Renal cortical epithelial cell (primary cell): ENCODE data around the gene CTNNA3. TPM values are rescaled to one million over a fixed set of nuclear protein-coding genes. Genes with fewer than 3 reads are reported as not detected.

Source experiments
- DNase-seq: peaks from one replicate; pipeline ENCODE4 v3.0.0-alpha.2; 2011; ENCODE audit warnings: low read depth
- total RNA-seq: library from RNA; depleted of rRNA; stranded (reverse); fragments of >200 nt; gene quantifications from 2 replicates; pipeline ENCODE4 v1.2.3, GENCODE V29; 2014

CTNNA3 gene
- total RNA-seq, 1 donor from 2014 or later, result under 0.01 TPM

DNA sequence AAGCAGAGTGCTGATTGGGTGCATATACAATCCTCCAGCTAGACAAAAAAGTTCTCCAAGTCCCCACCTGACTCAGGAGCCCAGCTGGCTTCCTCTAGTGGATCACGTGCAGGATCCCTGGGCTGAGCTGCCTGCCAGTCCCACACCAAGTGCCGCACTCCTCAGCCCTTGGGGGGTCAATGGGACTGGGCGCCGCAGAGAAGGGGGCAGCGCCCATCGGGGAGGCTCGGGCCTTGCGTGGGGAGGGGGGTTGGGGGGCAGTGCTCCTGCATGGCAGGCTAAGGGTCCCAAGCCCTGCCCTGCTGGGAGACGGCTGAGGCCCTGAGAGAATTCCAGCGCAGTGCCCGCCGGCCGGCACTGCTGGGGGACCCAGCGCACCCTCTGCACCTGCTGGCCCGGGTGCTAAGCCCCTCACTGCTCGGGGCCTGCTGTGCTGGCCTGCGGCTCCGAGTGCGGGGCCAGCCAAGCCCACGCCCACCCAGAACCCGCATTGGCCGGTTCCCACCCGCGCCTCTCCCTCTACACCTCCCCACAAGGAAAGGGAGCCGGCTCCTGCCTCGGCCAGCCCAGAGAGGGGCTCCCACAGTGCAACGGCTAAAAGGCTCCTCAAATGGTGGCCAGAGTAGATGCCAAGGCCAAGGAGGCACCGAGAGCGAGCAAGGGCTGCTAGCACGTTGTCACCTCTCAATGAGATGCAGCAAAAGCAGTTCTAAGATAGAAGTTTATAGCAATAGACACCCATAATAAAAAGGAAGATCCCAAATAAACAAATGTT lies 1044.5 kb downstream of the CTNNA3 start:
- no peak for DNase-seq

DNA sequence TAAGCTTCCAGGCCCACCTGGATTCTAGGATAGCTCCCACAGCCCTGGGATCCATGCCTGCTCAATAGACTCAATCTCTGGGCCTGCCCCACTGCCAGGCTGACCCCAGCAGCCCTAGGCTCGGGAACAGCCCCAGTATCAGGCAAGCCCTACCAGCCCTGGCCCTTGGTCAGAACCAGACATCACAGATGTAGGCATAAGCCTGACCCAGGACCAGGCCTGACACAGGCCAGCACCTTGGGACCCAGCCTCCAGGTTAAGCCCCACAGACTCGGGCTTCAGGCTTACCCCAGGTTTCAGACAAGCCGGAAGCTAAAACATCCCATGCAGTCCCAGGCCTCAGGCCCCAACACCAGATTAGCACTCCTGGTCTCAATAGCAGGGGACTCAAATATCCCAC lies 1046.4 kb downstream of the CTNNA3 start:
- DNase-seq, result no peak

DNA sequence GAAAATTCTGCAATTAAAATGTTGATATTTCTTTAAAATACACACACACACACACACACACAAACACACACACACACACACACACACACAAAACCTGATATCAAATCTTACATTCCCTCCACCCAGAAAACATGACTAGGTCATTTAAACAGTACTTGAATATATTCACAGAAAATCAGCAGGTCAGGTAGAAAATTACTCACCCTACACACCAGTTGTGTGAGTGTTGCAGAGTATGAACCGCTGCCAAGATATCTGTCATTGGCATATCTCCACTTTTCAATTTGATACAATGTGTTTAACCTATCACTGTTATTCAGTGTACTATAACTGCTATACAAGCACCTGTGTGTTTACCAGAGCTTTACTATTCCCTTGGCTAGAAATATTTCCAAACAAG lies 1053.8 kb downstream of the CTNNA3 start:
- no peak for DNase-seq

DNA sequence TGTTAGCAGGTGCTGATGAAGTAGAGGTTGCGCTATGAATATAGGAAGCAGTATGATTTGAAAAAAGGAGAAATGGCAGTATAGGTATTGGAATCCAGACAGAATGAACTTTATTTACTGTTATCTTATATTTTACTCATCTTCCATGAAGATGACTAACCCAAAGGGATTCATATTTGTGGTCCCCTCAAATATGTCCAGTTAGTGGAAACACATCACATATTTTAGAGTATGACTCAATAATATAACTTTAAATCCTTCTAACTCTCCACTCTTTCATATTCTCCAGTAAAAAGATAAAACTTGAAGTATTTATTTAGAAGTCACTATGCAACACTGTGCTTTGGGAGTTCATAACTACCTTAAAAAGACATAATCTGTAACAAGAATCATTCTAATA lies 1056.6 kb downstream of the CTNNA3 start:
- no peak for DNase-seq

DNA sequence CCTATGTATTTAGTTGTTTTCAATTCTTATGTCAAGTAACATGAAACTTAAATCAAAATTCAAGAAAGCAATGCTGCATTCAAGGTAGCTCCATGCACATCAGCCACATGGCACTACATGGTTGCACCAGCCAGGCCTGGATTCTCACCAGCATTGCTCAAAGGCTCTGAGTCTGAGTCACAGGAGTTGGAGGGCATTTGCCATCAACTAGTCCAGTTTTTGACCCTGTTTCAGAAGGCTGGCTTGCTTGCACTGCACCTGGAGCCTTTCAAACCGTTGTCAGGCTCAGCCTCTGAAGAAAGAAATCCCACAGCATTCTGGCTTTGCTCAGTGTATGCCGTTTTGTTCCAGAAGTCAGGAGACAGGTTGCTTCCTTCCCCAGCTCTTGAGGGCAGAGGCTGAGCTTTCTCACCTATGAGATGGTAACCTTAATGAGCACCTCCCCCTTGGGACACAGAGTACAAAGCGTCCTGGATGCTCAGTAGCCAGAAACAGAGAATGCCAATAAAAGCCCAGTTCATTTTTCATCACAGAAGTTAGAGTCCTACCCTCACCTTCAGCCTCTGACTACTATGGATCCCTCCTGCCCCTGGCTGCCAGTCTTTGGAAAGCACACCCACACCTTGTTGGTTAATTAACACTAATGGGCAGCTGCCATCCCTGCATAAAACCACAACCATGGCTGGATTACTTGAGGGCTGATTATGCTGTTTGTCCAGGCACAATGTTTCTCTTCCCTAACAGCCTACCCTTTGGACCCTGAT lies 1058.5 kb downstream of the CTNNA3 start:
- peak; percentile 30 for DNase-seq

DNA sequence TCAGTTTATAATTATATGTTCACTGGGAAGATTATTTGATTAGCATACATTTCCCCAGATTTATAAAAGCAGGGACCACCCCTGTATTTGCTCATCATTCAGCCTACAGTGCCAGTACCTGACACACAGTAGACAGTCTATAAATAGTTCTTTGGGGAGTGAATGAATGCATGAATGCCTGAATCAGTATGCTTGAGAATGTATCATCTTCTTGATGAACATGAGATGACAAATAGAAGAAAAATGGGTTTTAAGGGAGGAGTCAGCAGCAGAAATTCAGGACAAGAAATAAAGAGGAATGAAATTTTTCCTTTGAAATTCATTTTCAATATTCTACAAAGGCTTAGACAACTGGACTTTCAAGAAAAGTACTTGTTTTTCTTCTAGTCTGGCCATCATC lies 1066.0 kb downstream of the CTNNA3 start:
- DNase-seq, result no peak

DNA sequence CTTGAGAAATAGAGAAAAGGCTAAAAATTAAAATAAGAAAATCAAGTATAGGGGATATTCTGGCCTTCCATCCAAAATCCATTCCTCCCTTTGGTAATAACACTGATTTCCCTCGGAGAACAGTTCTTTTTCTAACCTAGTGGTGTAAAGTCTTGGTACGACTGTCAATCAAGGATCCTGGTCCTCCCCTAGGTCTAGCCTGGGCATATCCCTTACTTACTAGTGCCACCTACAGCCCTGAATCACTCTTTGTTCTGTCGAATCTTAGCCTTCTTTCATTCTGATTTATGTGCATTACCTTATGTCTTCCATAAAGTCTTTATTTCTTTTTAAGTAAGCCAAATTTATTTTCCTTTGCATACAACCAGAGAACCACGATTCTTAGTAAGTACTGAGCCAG lies 1068.8 kb downstream of the CTNNA3 start:
- no peak for DNase-seq

DNA sequence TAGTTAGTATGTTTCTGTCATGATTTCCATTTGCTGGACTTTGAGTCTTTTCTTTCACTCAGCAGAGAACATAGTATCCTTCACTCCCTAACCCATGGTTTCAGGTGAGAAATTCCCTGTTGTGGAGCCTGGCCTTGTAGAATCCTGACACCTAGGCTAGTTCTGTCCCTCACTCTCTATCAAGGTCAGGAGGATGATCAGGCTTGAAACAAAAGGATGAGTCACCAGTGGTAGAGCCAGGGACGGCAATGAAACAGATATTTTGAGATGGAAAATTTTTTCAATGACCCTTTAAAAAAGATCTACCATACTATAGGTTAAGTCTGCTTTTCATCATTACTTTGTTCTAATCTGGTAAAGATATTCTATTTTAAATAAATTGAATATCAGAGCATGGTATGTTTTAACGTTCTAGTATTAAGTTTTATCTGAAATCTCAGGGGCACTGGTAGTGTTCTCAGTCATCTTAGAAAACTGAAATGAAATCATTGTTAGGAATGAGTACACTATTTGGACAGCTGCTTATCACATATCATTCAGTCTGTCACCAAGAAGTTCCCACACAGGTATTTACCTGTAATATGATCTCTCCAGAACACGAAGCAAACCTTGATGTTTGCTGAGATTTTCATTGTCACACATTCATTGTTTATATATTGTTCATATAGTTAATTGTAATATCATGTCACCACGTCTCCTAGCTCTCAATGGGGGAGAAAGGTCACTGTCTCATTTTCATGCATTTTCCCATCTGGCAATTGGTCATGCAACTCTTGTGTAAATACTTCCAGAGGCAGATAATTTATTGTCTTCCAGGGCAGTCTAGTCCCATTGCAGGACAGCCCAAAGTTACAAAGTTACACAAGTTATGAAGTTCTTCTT lies 1070.0 kb downstream of the CTNNA3 start:
- no peak for DNase-seq

DNA sequence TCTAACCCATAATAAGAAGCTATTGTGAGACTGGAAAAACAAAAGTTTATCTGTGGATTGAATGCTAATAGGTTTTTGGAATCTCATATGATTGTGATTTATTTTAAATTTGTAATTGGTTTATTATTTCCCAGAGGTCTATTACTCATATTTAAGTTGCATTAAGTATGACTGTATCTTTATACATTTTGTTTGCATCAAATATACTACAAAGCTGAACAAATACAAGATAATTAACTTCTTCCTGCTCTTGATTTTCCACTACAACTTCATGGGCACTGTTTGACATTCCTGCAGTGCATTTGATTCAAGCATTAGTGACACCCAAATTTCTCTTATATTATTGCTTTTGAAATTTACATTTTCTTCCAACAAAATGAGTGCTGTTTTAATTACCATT lies 1073.9 kb downstream of the CTNNA3 start:
- no peak for DNase-seq

DNA sequence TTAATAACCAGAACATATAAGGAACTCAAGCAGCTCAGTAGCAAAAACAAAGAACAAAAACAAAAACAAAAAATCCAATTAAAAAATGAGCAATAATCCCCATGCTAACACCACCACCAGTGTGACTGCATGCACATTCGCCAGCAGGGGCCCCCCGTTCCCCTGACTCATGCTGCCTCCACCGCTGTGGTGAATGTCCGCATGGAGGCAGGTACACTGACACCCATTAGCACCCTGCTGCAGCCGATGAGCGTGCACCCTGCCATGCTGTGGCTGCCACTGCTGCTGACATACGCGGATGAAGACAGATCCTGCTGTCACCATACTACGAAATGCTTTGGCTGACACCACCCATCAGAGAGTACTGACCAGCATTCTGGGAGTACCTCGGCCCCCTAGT lies 1091.8 kb downstream of the CTNNA3 start:
- no peak for DNase-seq

DNA sequence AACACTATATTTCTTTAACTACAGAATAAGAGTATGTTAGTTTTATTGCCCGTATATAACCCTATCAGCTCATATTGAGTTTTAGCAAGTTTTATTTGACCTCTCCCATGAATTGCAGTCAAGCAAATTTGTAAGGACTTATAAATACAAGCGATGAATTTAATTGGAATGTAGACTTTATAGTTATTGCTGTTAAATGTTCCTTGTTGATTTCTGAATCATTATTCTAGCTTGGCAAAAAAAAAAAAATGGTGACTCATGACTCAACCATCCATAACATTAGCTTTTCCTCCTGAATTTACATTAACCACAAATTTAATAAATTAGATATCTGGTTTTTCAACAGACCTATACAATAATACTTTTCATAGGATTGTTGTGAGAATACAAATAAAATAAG lies 1104.1 kb downstream of the CTNNA3 start:
- peak; percentile 53 for DNase-seq

DNA sequence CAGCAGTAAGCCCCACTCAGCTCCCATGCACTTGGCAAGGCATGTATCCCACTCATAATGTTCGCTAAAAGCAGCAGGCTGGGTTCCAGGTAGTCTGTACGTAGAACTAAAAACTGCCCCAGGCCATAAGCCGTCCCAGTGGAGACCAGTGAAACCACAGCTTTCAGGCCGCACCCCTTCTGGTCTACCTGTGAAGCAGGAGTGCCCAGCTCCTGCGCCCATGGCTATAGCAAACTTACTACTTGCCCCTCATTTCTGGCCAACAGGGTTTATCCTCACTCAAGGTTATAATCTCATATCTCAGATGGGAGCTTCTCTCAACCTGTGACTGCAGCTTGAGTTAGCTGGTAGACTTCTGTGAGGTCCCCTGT lies 1108.3 kb downstream of the CTNNA3 start:
- DNase-seq, result no peak

DNA sequence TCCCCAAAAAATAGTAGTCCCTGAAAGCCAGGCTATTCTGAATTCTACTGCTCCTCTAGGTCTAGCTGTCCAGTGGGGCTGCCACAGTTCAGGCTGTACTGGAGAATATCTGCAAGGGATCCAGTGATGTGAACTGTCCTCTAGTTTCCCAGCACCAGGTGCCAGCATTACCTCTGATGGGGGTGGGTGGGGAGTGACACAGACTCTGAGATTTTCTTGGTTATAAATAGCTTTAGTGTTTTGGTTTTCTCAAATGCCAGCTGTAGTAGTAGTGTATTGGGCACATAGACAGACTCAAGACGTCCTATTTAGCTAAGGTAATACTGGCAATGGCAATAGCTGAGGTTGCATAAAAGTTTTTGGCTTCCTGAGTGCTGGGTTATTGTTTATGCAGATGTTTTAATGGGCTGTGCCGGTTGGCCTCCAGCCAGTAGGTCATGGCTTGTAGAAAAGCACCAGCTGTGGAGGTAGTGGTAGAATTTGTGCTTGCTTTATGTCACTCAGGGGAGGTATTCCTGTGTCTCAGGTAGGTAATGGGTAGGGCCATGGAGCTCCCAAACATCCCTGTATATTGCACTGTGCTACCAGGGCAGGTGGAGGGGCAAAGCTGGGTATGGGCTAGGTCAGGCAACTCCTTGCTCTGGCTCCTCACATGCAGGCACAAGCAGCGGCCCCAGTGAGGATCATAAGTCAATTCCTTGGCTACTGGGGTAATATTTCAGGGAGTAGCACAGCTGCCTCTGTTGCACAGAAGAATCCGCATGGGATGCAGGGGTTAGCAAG lies 1108.9 kb downstream of the CTNNA3 start:
- DNase-seq, result no peak

DNA sequence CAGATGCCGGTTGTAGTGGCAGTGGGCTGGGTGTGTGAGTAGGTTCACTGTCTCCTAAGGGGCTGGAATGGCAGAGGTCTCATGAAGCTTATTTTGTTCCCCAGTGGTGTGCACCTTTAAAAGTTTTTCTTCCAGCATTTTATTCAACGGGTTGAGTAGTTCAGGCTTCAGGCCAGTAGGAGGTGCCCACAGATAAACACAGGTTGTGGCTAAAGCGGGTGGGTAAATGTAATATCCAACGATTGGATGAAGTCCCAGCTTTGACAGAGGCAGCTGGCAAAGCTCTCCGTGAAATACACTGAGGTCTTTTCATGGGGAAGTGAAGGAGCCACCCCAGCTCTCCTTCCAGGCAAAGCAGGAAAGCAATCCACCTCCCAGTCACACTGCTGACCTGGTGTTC lies 1109.9 kb downstream of the CTNNA3 start:
- DNase-seq, result no peak

DNA sequence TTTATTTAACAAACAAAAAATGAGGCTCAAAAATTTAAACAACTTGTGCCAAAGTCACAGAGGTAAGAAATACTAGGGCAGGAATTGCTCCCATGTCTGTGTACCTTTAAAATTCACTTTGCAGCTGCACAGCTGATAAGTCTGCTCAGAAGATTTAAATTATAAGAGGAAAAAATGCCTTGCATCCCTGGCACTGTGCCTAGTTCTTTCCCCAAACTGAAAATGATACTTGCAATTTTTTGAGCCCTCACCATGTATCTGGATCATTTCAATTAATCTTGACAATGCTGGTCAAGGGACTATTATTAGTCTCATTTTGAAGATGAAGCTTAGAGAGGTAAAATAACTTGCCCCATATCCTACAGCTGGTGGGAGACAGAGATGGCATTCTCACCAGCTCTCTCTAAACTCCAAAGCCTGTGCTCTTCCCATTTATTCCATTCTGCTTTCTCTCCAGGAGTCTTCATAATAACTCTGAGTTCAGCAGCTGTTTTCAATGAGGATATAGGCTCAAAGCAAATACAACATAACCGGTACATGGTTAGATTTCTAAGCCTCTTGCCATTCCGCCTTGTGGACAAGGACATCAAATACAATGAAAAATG lies 1120.6 kb downstream of the CTNNA3 start:
- no peak for DNase-seq

DNA sequence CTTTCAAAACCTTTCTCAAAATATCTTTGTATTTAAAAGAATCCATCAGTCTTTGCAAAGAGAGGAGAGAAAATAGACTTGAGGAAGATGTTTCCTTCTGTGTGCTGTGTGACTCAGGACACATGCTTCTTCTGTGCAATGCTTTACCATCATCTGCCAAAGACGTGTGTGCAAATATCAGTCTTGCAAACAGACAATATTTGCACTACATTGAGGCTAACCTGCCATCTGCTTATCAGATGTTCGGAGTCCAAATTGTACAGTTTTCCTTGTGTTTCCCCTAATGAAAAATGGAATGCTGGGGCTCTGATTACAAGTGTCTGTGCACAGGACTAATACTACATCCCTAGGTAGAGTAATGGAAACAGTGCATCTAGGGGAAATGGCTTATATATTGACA lies 1123.3 kb downstream of the CTNNA3 start:
- no peak for DNase-seq

DNA sequence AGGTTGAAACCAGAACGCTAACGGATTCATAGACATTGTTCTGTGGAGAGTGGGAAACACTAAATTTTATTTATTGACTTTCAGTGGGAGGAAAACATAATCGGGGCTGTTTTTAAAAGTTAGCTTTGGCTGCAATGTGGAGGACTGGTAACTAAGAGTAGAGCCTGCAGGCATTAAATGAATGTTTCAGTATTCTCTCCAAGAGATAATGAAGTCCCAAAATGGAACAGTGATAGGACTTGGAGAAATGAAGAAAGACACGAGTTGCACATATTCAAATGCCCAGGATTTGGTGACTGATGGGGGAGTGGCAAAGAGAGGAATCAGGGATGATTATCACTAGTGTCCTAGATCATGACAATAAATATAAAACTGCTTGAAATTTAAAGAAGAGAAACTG lies 1130.0 kb downstream of the CTNNA3 start:
- no peak for DNase-seq

DNA sequence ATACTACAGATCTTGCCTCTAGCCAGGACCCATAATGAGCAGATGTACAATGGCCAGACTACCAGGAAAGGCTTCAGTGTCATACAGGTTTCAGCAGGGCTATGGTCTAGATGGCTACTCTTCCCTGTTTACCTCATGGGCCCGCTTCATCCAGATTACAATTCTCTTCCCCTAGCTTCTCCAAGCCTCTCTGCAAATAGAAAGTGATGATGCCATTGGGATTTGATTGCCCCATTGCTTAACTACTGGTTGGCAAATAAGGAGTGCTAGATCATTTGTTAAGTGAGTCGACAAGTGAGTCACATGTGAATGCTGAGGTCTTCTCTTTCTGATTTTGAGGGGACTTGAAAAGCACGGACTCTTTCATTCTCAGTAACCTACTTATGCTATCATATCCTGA lies 1131.7 kb downstream of the CTNNA3 start:
- peak; percentile 23 for DNase-seq

DNA sequence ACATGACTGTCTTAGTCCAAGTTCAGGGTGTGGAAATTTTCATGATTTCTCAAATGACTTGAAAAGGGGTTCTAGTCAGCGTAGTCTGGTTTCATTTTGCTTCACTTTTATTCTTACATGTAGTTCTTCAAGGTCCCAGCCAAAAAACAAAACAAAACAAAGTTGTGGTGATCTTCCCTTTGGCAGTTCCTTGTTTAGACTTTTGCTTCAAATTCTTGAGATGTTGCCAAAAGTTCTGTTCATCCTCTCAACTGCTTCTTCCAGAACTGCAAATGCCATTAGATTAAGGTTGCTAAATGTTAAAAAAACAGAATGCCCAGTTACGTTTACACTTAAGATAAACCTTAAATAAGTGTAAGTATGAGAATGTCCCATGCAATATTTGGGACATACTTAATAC lies 1140.9 kb downstream of the CTNNA3 start:
- no peak for DNase-seq

DNA sequence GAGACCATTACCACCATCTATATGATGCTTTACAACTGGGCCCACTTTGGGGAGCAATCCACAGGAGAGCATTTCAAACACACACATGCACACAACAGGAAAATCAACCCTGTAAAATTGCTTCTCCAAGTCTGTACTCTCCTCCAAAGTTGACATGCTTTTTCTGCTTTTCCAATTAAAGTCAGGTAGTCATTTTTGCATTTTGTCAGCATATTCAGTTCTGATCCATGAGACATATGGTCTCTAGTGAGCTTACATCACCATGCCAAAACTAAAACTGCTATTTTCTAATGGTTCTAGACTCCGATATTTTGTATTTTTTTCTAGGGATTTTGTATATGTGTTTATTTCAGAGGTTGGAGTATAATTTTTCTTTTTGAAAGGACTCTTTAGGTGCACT lies 1143.7 kb downstream of the CTNNA3 start:
- DNase-seq, result no peak

DNA sequence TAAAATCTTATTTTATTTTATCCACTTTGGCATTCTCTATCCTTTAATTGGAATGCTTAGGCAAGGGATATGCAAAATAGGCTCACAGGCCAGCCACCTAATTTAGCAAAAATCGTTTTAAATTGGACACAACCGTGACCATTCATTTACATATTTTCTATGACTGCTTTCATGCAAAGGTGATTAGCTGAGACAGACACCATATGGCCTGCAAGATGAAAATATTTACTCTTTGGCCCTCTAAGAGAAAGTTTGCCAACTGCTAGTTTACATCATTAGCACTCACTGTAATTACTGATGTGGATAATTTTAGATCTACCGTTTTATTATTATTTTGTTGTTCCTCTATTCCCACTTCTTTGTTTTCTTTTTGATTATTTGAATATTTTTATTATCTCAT lies 1145.6 kb downstream of the CTNNA3 start:
- DNase-seq, result no peak
